Stimulated activated CD8-positive, alpha-beta memory T cell treated with anti-CD3 and anti-CD28 coated beads, Interleukin-4, amount 100 ng/mL, for 24 hours (primary cell): ENCODE data around the gene PLVAP.

Experiments
- DNase-seq: peaks from one replicate; pipeline ENCODE4 v3.0.0-alpha.2; 2020; ENCODE audit warnings: low read depth

Gene PLVAP, protein sequence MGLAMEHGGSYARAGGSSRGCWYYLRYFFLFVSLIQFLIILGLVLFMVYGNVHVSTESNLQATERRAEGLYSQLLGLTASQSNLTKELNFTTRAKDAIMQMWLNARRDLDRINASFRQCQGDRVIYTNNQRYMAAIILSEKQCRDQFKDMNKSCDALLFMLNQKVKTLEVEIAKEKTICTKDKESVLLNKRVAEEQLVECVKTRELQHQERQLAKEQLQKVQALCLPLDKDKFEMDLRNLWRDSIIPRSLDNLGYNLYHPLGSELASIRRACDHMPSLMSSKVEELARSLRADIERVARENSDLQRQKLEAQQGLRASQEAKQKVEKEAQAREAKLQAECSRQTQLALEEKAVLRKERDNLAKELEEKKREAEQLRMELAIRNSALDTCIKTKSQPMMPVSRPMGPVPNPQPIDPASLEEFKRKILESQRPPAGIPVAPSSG

DNA sequence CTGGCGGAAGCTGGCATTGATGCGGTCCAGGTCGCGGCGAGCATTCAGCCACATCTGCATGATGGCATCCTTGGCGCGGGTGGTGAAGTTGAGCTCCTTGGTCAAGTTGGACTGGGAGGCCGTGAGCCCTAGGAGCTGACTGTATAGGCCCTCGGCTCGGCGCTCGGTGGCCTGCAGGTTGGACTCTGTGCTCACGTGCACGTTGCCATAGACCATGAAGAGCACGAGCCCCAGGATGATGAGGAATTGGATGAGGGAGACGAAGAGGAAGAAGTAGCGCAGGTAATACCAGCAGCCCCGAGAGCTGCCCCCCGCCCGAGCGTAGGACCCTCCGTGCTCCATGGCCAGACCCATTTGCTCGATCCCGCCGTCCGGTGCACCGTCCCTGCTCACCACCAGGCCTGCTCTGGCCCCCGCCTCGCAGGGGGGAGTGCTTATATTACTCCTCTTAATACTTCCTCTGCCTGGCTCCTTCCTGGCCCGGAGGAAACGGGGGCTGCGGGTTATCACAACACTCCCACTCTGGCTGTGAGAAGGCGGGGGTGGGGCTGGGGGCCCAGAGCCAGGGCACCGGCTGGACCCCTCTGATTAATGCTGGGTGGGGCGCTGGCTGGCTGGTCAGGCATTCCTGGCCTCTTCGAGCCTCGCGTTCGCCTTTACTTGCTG lies at the start of gene PLVAP:
Gene PLVAP, minus strand, starts transcription at position 408 of the 666 bp plus-strand sequence. Its CDS starts 54 bp downstream, at position 354.
- no peak for DNase-seq

- DNase-seq = no peak
These were observed 47.7 kb upstream of the PLVAP start for GRCh38 chr19:17424743-17425365.

DNA sequence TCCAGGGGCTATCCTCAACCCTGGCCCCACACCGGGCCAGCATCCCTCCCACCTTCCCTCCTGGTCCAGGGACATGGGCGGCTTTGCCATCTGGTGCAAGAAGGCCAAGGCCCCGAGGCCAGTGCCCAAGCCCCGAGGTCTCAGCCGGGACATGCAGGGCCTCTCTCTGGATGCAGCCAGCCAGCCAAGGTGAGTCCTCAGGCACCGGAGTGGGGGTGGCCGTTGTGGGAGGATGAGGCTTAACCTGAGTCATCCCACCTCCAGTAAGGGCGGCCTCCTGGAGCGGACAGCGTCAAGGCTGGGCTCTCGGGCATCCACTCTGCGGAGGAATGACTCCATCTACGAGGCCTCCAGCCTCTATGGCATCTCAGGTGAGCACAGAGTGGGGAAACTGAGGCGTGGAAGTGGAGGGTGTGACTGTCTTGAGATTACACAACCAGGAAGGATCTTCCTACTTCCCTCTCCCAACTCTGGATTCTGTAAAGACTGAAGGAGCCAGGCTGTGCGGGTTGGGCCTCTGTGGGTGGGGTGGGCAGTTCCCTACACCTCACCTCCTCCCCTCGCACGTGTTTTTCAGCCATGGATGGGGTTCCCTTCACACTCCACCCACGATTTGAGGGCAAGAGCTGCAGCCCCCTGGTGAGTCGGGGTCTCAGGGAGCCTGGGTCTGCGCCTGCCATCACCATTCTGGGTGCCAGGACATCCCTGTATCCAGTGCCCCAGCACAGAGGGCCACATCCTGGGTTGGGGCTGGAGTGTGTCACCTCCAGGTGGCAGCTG lies 46.5 kb upstream of the PLVAP start:
- no peak for DNase-seq

GRCh38 chr19:17421942-17422341 lies 44.8 kb upstream of the PLVAP start:
- DNase-seq = no peak

DNA sequence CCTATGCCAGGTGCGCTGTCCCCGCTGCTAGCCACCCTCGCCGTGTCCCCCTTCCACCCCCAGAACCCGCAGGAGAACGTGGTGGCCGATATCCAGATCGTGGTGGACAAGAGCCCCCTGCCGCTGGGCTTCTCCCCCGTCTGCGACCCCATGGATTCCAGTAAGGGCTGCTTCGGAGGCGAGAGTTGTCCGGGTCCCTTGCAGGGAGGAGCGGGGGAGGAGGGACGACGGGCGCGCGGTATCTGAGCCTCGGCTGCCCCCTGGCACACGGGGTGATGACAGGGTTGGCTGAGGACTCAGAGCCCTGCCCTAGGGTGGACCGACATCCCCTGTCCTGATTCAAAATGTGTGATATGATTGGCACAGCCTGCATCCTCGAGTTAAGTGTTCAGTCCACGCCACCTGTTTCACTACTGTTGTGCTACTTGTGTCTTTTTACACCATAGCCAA lies 43.4 kb upstream of the PLVAP start:
- no peak for DNase-seq

GRCh38 chr19:17419621-17420474 lies 42.7 kb upstream of the PLVAP start, which contains the start of gene MVB12A:
Gene MVB12A, plus strand, starts transcription at chr19:17420047. Its CDS starts 89 bp downstream, at chr19:17420136.
- DNase-seq = peak; percentile 93

DNA sequence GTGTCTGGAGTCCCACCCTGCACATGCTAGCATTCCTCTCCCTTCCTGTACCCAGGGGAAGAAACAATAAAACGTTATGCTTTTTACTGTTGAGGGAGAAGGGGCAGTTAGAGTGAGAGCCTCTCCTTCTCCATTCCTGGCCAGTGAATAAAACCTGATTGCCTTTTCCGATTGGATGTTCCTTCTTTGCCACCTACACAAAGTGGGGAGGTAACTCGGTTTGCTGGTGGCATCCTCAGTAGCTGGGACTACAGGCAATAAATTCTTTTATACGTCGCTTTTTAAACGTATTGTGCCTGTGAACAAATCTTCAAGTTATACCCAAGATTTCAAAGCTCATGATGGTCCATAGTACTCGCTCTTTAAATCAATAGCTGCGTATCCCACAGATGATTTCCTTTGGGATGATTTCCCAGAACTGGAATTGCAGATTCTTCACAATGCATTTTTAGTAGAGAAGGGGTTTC lies 42.0 kb upstream of the PLVAP start:
- DNase-seq = no peak

DNA sequence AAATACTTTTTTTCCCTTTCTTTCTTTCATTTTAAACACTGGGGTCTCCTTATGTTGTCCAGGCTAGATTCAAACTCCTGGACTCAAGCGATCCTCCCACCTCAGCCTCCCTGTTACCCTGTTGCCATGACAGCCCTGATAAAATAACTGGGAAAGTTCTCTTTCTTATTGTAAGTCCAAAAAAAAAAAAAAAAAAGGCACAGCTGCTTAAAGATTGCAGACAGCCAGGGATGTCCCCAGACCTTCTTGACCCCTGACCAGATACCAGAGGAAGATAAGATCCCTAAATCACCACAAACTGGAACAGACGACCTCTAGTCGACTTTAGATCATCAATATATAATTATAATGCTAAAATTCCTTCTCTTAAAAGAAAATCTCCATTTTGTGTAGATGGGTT lies 41.6 kb upstream of the PLVAP start:
- no peak for DNase-seq

DNA sequence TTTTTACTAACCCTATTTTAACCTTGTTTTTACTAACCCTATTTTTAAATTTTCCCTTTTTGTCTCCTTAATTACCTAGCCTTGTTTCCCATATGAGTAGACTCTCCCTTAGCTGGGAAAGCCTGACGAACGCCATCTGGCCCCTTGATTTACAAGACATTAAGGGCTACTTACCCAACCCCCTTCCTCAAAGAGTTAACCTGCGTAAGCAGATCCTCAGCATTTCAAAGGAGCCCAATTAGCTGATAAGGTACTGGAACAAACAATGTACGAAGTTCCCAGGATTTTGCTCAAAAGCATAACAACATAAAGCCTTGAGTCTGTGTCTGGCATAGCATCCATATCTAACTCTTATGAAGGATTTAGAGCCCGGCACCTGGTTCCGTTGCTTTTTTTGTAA lies 38.0 kb upstream of the PLVAP start:
- no peak for DNase-seq

DNA sequence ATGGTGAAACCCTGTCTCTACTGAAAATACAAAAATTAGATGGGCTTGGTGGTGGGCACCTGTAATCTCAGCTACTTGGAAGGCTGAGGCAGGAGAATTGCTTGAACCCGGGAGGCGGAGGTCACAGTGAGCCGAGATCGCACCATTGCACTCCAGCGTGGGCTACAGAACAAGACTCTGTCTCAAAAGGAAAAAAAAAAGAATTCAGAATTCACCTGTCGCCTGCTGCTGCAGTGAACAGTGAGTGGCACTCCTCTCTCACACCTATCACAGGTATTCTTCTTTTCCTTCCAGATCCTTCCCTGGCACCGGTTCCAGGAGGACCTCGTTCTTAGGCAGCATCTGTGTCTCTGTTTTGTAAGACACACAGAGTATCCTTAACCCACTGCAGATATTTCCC lies 37.0 kb upstream of the PLVAP start:
- DNase-seq = no peak

GRCh38 chr19:17411801-17412200 lies 34.7 kb upstream of the PLVAP start:
- no peak for DNase-seq

DNA sequence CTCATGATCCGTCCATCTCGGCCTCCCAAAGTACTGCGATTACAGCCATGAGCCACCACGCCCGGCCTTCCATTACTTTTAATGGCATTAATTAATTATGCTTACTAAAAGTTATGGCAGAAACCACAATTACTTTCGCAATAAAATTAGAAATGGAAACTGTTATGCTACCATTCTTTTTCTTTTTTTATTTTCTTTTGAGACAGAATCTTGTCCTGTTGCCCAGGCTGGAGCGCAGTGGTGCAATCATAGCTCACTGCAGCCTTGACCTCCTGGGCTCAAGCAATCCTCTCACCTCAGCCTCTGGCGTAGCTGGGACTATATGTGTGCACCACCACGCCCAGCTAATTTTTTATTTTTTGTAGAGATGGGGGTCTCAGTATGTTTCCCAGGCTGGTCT lies 32.8 kb upstream of the PLVAP start:
- DNase-seq = no peak

- no peak for DNase-seq
These were observed 29.7 kb upstream of the PLVAP start for GRCh38 chr19:17406887-17407196.

DNA sequence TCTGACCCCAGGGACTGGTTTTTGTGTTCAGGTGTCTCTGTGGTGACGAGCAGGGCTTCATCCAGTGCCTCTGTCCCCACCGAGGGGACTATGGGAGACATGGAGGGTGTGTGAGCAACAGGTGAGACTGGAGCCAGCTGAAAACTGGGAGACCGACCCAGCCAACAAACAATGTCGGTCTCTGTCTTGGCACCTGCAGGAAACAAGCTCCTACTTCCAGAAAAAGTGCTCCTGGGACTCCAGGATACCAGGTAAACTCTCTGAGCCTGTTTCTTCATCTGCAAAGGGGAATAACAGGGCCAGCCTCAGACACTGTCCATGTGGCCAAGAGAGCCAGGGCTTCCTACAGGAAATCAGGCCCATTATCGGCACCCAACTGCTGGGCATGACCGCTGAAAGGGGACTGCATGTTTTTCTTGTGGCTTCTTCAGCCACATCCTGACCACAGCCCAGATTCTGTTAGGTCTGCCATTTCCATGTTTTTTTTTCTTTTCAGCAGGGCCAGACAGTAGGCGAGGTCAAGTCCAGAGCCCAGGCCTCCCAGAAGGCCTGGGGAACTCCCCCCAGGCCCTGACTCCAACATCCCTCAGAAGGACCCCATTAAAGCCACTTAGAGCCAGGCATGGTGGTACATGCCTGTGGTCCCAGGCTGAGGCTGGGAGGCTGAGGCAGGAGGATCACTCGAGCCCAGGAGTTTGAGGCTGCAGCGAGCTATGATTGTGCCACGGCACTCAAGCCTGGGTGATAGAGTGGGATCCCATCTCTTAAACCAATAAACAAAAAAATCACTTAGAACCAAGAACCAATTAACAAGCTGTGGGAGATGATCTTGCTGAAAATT lies 29.1 kb upstream of the PLVAP start:
- no peak for DNase-seq

- no peak for DNase-seq
These were observed 28.3 kb upstream of the PLVAP start, which contains the start of gene BST2 for GRCh38 chr19:17405250-17406045. Gene BST2, minus strand, starts transcription at chr19:17405630. Its CDS starts 55 bp downstream, at chr19:17405575.

- no peak for DNase-seq
These were observed 27.6 kb upstream of the PLVAP start for GRCh38 chr19:17404621-17405249.

DNA sequence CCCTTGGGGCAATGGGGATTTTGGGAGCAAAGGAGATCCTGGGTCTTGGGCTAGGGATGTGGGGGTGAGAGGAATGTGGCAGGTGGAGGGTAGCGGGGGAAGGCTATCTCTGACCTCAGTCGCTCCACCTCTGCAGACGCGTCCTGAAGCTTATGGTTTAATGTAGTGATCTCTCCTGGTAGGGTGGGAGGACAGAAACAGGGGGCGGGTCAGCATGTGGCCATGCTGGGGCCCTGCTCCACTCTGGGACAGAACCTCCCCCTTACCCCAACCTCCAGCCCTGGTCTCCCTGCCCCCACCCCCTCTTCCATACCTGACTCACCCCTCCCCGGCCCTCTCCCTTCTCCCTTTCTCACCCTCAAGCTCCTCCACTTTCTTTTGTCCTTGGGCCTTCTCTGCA lies 26.9 kb upstream of the PLVAP start:
- DNase-seq = no peak

DNA sequence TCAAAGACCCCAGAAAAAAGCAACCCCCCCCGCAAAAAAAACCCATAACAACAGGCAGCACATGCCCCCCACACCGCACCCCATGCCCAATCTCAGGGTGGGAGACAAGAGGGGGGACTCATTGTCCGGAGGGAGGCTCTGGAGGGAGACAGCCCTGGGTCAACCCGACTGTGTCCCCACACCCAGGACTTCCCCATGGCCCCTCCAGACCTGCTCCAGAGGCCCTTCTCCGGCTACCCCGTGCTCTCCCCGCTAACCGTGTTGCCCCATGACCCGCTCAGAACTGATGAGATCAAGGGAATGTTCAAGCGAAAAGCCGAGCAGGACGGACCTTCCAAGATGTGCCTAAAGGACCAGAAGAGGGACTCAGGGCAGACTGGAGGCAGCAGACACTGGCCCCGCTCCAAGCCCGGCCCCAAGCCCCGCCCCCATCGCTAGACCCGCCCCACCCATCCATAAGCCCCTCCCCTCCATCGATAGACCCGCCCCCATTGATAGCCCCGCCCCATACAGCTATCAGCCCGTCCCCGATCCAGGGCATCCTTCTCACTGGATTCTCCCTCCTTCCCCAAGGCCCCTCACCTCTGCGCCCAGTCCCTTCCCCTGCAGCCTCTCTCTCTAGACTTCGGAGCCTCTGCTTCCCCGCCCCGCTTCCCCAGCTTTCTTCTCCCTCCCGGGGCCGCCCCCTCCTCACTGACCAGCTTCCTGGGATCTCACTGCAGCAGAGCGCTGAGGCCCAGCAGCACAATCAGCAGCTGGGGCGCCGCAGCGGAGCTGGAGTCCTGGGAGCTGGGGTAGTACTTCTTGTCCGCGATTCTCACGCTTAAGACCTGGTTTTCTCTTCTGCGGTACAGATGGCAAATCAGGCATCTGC lies 26.1 kb upstream of the PLVAP start:
- no peak for DNase-seq
